Activated T-helper 1 cell treated with anti-CD3 and anti-CD28 coated beads, Interleukin-12 subunit alpha, Interleukin-12 subunit beta, Interleukin-2, Interleukin-4 antibody, amounts not matched to agents 30 ng/mL and 10 ng/mL and 1 ng/mL, durations not matched to agents 14 hours and 24 hours and 36 hours (primary cell): ENCODE measurements around the gene CES4A. TPM values are rescaled to one million over a fixed set of nuclear protein-coding genes. Genes with fewer than 3 reads are reported as not detected.
A peak's percentile ranks its signal among the peaks of the same experiment; 100 is the strongest.

Experiments
- DNase-seq: peaks from one replicate; pipeline ENCODE4 v3.0.0; 2021; ENCODE audit warnings: low spot score
- H3K27ac Mint-ChIP-seq: one replicate; pipeline ENCODE4 v1.8.0; 2021; ENCODE audit warnings: mild to moderate bottlenecking, mixed read lengths
- H3K27me3 Mint-ChIP-seq: one replicate; pipeline ENCODE4 v1.8.0; 2022; ENCODE audit warnings: mild to moderate bottlenecking, moderate library complexity, mixed read lengths; ENCODE audit not compliant: insufficient read depth
- H3K36me3 Mint-ChIP-seq: one replicate; pipeline ENCODE4 v1.8.0; 2021; ENCODE audit warnings: low read depth, mixed read lengths
- H3K4me1 Mint-ChIP-seq: one replicate; pipeline ENCODE4 v1.8.0; 2021; ENCODE audit warnings: low read depth, mixed read lengths
- H3K4me3 Mint-ChIP-seq: one replicate; pipeline ENCODE4 v1.8.0; 2021; ENCODE audit warnings: mild to moderate bottlenecking, moderate library complexity, mixed read lengths
- H3K9me3 Mint-ChIP-seq: one replicate; pipeline ENCODE4 v1.8.0; 2021; ENCODE audit warnings: mixed read lengths
- intact Hi-C: fragments of 100-400 bp; cut with micrococcal nuclease; formaldehyde crosslinking; loops from one replicate; pipeline ENCODE4 v1.15.1; 2024
- total RNA-seq: library from RNA; stranded (reverse); gene quantifications from 2 replicates; pipeline ENCODE4 v1.2.3, GENCODE V29; 2022

The CES4A gene
- total RNA-seq, 1 donor from 2014 or later: 33.2 TPM

DNA sequence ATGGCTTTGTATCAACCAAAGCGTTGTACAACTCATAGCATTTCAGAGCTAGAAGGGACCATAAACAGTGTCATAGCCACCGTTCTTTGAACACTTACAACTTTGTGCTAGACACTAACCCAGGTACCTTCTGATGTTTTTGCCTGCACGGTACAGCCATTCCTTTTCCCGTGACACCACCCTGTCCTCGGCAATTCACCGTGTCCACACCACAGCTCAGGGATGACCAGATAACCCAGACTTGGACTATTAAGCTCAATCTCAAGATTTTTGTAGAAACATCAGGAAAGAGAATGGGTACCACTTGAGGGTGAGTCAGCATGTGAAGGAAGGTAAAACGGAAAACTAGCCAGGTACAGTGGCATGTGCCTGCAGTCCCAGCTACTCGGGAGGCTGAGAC lies 30.8 kb downstream of the CES4A start:
- DNase-seq: no peak
- Mint-ChIP-seq H3K9me3 (no peaks in the 10 kb centered on the region), H3K4me1 (peaks cover 40% of the 10 kb centered on the region), H3K36me3 (peaks cover 1% of the 10 kb centered on the region), H3K4me3 (no peak overlapping the region), H3K27me3 (peaks cover 3% of the 10 kb centered on the region), H3K27ac (no peak overlapping the region)
- intact Hi-C loops: loop anchor here (2.0 to 5.0 kb wide), 2 partner anchors 33 to 90 kb away; partner anchors contain the start of gene PHAF1

- DNase-seq: no peak
- Mint-ChIP-seq H3K27ac (no peak overlapping the region), H3K4me1 (peaks cover 37% of the 10 kb centered on the region), H3K36me3 (peaks cover 1% of the 10 kb centered on the region), H3K9me3 (no peaks in the 10 kb centered on the region), H3K27me3 (peaks cover 2% of the 10 kb centered on the region), H3K4me3 (no peak overlapping the region)
- intact Hi-C loops: no loop called here
Observed at GRCh38 chr16:67021321-67021720, 32.9 kb downstream of the CES4A start.

- Mint-ChIP-seq H3K9me3 (no peaks in the 10 kb centered on the region), H3K27me3 (peaks cover 2% of the 10 kb centered on the region), H3K4me1 (peaks cover 38% of the 10 kb centered on the region), H3K36me3 (peaks cover 1% of the 10 kb centered on the region), H3K4me3 (no peak overlapping the region), H3K27ac (no peak overlapping the region)
- DNase-seq: no peak
- intact Hi-C loops: no loop called here
Observed at GRCh38 chr16:67022531-67023214, 34.3 kb downstream of the CES4A start.

GRCh38 chr16:67023689-67024088 lies 35.3 kb downstream of the CES4A start:
- peaks cover 1% of the 10 kb centered on the region for H3K36me3 Mint-ChIP-seq
- no peak for DNase-seq
- H3K4me1 Mint-ChIP-seq: peaks cover 36% of the 10 kb centered on the region
- no peaks in the 10 kb centered on the region for H3K9me3 Mint-ChIP-seq
- peaks cover 2% of the 10 kb centered on the region for H3K27me3 Mint-ChIP-seq
- H3K4me3 Mint-ChIP-seq: no peak overlapping the region
- H3K27ac Mint-ChIP-seq: peak overlapping the region; percentile 68
- intact Hi-C loops: no loop called here

DNA sequence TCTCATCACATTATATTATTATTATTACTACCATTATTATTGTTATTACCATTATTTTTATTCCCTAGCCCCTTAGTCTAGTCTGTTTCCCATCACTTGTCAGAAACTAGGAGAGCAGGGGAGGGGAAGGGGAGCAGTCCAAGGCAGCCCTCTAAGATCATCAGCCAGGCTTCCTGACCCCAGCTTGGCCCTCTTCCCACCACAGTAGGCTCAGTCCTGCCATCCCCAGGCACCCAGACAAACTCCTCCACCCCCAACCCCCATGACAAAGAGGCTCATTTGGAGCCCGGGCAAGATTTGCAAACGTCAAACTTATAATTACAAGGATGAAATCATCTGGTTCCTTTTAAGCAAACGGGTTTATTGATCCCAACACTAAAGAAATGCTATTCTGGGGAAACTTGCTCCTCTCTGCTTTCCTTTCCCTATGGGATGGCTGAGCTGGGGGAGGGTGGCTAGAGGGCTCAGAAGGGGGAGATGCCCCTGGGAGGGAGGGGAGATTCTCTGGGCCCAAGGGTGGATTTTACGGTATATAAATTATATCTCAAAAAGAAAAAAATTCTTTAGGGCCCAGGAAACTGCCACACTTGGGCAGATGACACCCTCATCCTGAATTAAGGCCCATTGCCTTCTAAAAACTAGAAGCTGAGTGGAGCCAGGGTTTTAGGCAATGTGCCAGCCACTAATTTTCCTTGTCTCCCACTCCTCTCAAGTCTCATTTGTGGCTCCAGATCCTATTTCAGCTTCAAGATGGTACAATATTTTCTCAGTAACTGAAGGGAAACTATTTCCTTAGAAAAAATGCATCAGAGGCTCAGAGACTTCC lies 36.2 kb downstream of the CES4A start:
- Mint-ChIP-seq H3K9me3 (no peaks in the 10 kb centered on the region), H3K27me3 (peaks cover 2% of the 10 kb centered on the region), H3K27ac (no peak overlapping the region), H3K4me1 (peaks cover 36% of the 10 kb centered on the region), H3K4me3 (no peak overlapping the region), H3K36me3 (peaks cover 1% of the 10 kb centered on the region)
- no peak for DNase-seq
- intact Hi-C loops: loop anchor here (5.0 kb wide), 1 partner anchor 223 kb away; the partner anchor contains the start of genes FHOD1 and SLC9A5

DNA sequence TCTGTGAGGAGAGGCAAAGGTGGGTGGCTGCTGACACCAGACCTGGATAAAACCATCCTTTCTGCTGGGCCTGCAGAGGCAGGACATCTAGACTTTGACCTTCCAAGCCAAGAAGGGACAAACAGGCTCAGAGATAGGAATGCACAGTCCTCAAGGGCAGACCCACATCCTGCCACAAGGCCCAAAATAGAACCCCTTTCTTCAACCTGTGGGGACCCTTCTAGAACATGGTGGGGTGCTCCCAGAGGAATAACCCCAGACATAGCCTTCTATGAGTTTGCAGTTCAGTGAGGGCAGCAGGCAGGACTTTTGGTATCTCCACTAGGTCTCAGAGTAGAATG lies 36.8 kb downstream of the CES4A start:
- H3K27ac Mint-ChIP-seq: peak overlapping the region; percentile 31
- DNase-seq: no peak
- peaks cover 5% of the 10 kb centered on the region for H3K36me3 Mint-ChIP-seq

GRCh38 chr16:67026570-67026969 lies 38.2 kb downstream of the CES4A start:
- Mint-ChIP-seq H3K4me3 (no peak overlapping the region), H3K9me3 (no peaks in the 10 kb centered on the region), H3K27me3 (peaks cover 2% of the 10 kb centered on the region), H3K36me3 (peaks cover 16% of the 10 kb centered on the region), H3K4me1 (peaks cover 54% of the 10 kb centered on the region), H3K27ac (no peak overlapping the region)
- no peak for DNase-seq
- intact Hi-C loops: loop anchor here (5.0 kb wide), 1 partner anchor 221 kb away; the partner anchor contains the start of genes FHOD1 and SLC9A5

More for the DNA sequence above, 36.8 kb downstream of the CES4A start:
- H3K9me3 Mint-ChIP-seq: no peaks in the 10 kb centered on the region
- H3K27me3 Mint-ChIP-seq: peaks cover 2% of the 10 kb centered on the region
- no peak overlapping the region for H3K4me3 Mint-ChIP-seq
- intact Hi-C loops: loop anchor here (5.0 kb wide), 1 partner anchor 222 kb away; the partner anchor contains the start of genes FHOD1 and SLC9A5
- peaks cover 40% of the 10 kb centered on the region for H3K4me1 Mint-ChIP-seq

DNA sequence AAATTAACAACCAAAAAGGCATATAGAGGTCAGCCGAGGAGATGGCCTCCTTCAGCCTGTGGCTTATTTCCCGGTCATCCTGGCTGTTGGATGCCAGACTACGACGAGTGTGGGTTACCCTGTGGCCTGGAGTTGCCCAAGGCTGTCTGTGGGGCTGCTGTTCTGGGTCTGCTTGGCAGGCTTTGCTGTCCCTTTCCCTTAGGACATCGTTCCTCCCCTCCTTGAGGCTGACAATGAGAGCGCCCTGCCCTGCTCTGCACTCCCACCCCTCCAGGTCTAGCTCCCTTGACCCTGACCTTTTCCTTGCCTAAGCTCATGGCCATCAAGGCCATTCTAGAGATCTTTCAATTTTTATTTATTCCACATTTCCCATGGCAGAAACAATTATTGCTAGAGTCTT lies 38.7 kb downstream of the CES4A start:
- H3K27me3 Mint-ChIP-seq: peaks cover 2% of the 10 kb centered on the region
- H3K4me3 Mint-ChIP-seq: peak overlapping the region; percentile 52
- H3K27ac Mint-ChIP-seq: peak overlapping the region; percentile 59
- no peak for DNase-seq
- H3K9me3 Mint-ChIP-seq: no peaks in the 10 kb centered on the region
- peaks cover 20% of the 10 kb centered on the region for H3K36me3 Mint-ChIP-seq
- peaks cover 59% of the 10 kb centered on the region for H3K4me1 Mint-ChIP-seq
- intact Hi-C loops: loop anchor here (5.0 kb wide), 1 partner anchor 220 kb away; the partner anchor contains the start of genes FHOD1 and SLC9A5

DNA sequence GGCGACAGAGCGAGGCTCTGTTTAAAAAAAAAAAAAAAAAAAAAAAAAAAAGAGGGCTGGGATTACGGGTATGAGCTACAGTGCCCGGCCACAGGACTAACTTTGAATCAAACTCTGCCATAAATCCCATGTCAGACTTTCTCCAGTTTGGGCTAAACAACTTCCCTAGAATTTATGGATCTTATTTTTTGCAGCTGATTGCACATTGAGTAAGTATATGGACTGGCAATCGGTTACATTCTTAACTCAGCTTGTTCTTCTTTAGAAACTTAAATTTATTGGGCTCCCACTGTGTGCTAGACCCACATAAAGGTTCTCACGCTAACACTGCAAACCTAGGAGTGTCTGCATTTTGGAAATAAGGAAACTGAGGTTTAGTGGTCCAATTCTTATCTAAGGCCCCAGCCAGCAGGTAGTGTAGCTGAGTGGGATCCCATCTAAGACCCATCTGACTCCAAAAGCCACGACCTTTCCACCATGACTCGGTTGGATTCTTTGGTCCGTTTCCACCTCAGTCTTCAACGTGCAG lies 39.8 kb downstream of the CES4A start:
- Mint-ChIP-seq H3K4me3 (peak overlapping the region; percentile 85), H3K27me3 (no peaks in the 10 kb centered on the region), H3K36me3 (peaks cover 30% of the 10 kb centered on the region), H3K9me3 (no peaks in the 10 kb centered on the region), H3K4me1 (peaks cover 61% of the 10 kb centered on the region), H3K27ac (peak overlapping the region; percentile 94)
- no peak for DNase-seq
- intact Hi-C loops: loop anchor here (1.0 to 5.0 kb wide), 6 partner anchors 10 to 219 kb away; partner anchors contain the start of genes FHOD1 and SLC9A5

DNA sequence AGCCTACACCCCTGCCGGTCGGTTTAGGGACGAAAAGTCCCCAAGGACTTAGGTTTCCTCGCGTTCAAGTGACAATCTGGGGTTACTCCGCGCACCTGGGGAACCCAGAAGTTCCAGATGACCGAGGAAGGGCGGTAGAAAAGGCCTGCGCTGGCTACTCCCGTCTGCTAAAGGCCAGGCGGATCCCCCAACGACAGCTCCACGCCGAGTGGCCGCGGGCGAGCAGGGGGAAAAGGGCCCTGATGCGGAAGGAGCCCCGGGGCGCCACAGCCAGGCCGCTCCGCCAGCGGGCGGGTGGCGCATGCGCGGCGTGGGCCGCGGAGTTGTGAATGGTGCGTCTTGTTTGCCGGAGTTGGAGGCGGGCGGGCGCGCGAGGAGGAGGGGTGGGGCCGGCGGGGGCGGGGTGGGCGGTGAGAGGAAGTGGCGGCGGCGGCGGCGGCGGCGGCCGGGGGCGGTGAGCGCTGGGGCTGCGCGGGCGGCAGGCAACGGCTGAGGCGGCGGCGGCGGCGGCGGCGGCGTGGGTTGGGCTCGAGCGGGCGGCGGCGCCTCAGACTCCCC lies 40.4 kb downstream of the CES4A start, which contains the start of gene CBFB:
TSS of gene CBFB (plus strand) at position 454 of the 558 bp plus-strand sequence. CDS start 259 bp downstream, outside the sequence.
- H3K27me3 Mint-ChIP-seq: no peaks in the 10 kb centered on the region
- peak within 1 kb of the TSS; percentile 93 for H3K4me3 Mint-ChIP-seq
- intact Hi-C loops: loop anchor here (1.0 to 5.0 kb wide), 10 partner anchors 10 to 219 kb away; partner anchors contain the start of genes E2F4, FHOD1, PHAF1 and SLC9A5
- no peaks in the 10 kb centered on the region for H3K9me3 Mint-ChIP-seq
- H3K36me3 Mint-ChIP-seq: peaks cover 31% of the 10 kb centered on the region
- DNase-seq: peak; percentile 94
- peaks cover 61% of the 10 kb centered on the region for H3K4me1 Mint-ChIP-seq
- H3K27ac Mint-ChIP-seq: peak within 1 kb of the TSS; percentile 94

GRCh38 chr16:67029254-67030096 lies 41.1 kb downstream of the CES4A start:
- Mint-ChIP-seq H3K27ac (peak overlapping the region; percentile 91), H3K9me3 (no peaks in the 10 kb centered on the region), H3K36me3 (peaks cover 35% of the 10 kb centered on the region), H3K4me3 (peak overlapping the region; percentile 93), H3K27me3 (no peaks in the 10 kb centered on the region), H3K4me1 (peaks cover 58% of the 10 kb centered on the region)
- intact Hi-C loops: loop anchor here (1.0 to 5.0 kb wide), 7 partner anchors 10 to 218 kb away; partner anchors contain the start of genes E2F4, FHOD1, PHAF1 and SLC9A5
- DNase-seq: peak; percentile 65
